Liver (tissue), 9 donors: Measurements from ENCODE around the gene COLEC12. TPM values are rescaled to one million over a fixed set of nuclear protein-coding genes. Genes with fewer than 3 reads are reported as not detected.

Experiments used
- DNase-seq: peaks from one replicate; pipeline ENCODE4 v3.0.0-alpha.2; 2017; ENCODE audit warnings: low spot score
- H3K27ac ChIP-seq, 2 donors: one replicate each; pipeline ENCODE4 v1.7.0; 2013; ENCODE audit warnings: inconsistent platforms in 2 of 2, low read length in 2 of 2, control low read depth in 1 of 2, low read depth in 1 of 2, mild to moderate bottlenecking in 1 of 2
- H3K27me3 ChIP-seq, 4 donors: one replicate each; pipeline versions ENCODE4 v1.6.1 to v1.7.0; 2013; ENCODE audit warnings: low read length in 3 of 4, inconsistent platforms in 1 of 4, mild to moderate bottlenecking in 1 of 4, moderate library complexity in 1 of 4; ENCODE audit not compliant: control insufficient read depth in 4 of 4, insufficient read depth in 4 of 4
- H3K36me3 ChIP-seq, 4 donors: one replicate each; pipeline versions ENCODE4 v1.6.1 to v1.7.0; 2013; ENCODE audit warnings: low read length in 3 of 4, mild to moderate bottlenecking in 3 of 4, low read depth in 1 of 4, moderate library complexity in 1 of 4; ENCODE audit not compliant: control insufficient read depth in 4 of 4, insufficient read depth in 3 of 4
- H3K4me1 ChIP-seq, 4 donors: one replicate each; pipeline versions ENCODE4 v1.6.1 to v1.7.0; 2013; ENCODE audit warnings: low read length in 3 of 4, mild to moderate bottlenecking in 3 of 4, moderate library complexity in 1 of 4; ENCODE audit not compliant: control insufficient read depth in 4 of 4, insufficient read depth in 4 of 4
- H3K4me3 ChIP-seq, 3 donors: one replicate each; pipeline versions ENCODE4 v1.6.1 to v1.7.0; 2013; ENCODE audit warnings: low read length in 3 of 3, control low read depth in 1 of 3, low read depth in 1 of 3, mild to moderate bottlenecking in 1 of 3
- H3K9ac ChIP-seq, 2 donors: one replicate each; pipeline ENCODE4 v1.7.0; 2013; ENCODE audit warnings: low read length in 2 of 2, mild to moderate bottlenecking in 2 of 2, moderate library complexity in 2 of 2, control low read depth in 1 of 2, low read depth in 1 of 2
- H3K9me3 ChIP-seq, 4 donors: one replicate each; pipeline versions ENCODE4 v1.6.1 to v1.7.0; 2013; ENCODE audit warnings: low read length in 3 of 4; ENCODE audit not compliant: control insufficient read depth in 4 of 4
- ATF3 ChIP-seq: IDR thresholded peaks from 2 replicates; pipeline ENCODE4 v1.6.1; 2016; ENCODE audit warnings: antibody characterized with exemption
- CTCF ChIP-seq: fragments of 150-350 bp; IDR thresholded peaks from 2 replicates; pipeline ENCODE4 v1.5.1; 2017; ENCODE audit warnings: improper control_type of control experiment, low read depth, low read length; ENCODE audit not compliant: missing input control
- EGR1 ChIP-seq, 2 donors: IDR thresholded peaks; 2 replicates each; pipeline ENCODE4 v1.6.1; 2016 to 2018; ENCODE audit warnings: antibody characterized with exemption in 2 of 2, low read depth in 2 of 2
- FOXA1 ChIP-seq: IDR thresholded peaks from 2 replicates; pipeline ENCODE4 v1.6.1; 2016; ENCODE audit warnings: antibody characterized with exemption
- FOXA2 ChIP-seq: IDR thresholded peaks from 2 replicates; pipeline ENCODE4 v1.6.1; 2016; ENCODE audit warnings: antibody characterized with exemption
- GABPA ChIP-seq, 2 donors: IDR thresholded peaks in 1 of 2; conservative IDR thresholded peaks in 1 of 2; 2 replicates each; pipeline ENCODE4 v1.6.1; 2016; ENCODE audit warnings: antibody characterized with exemption in 2 of 2, mild to moderate bottlenecking in 1 of 2, moderate library complexity in 1 of 2
- HNF4A ChIP-seq, 2 donors: conservative IDR thresholded peaks; 2 replicates each; pipeline ENCODE4 v1.6.1; 2016; ENCODE audit warnings: antibody characterized with exemption in 2 of 2, mild to moderate bottlenecking in 2 of 2
- HNF4G ChIP-seq: IDR thresholded peaks from 2 replicates; pipeline ENCODE4 v1.6.1; 2016; ENCODE audit warnings: antibody characterized with exemption
- JUND ChIP-seq, 2 donors: IDR thresholded peaks; 2 replicates each; pipeline ENCODE4 v1.6.1; 2016; ENCODE audit warnings: antibody characterized with exemption in 2 of 2
- MAX ChIP-seq: IDR thresholded peaks from 2 replicates; pipeline ENCODE4 v1.6.1; 2016; ENCODE audit warnings: antibody characterized with exemption
- NR2F2 ChIP-seq: IDR thresholded peaks from 2 replicates; pipeline ENCODE4 v1.6.1; 2016; ENCODE audit warnings: antibody characterized with exemption
- RAD21 ChIP-seq, 2 donors: IDR thresholded peaks; 2 replicates each; pipeline ENCODE4 v1.6.1; 2016; ENCODE audit warnings: antibody characterized with exemption in 2 of 2, mild to moderate bottlenecking in 2 of 2
- REST ChIP-seq: IDR thresholded peaks from 2 replicates; pipeline ENCODE4 v1.6.1; 2016; ENCODE audit warnings: antibody characterized with exemption, mild to moderate bottlenecking
- RXRA ChIP-seq, 2 donors: IDR thresholded peaks; 2 replicates each; pipeline ENCODE4 v1.6.1; 2017 to 2018; ENCODE audit warnings: antibody characterized with exemption in 2 of 2, mild to moderate bottlenecking in 1 of 2
- SP1 ChIP-seq: IDR thresholded peaks from 2 replicates; pipeline ENCODE4 v1.6.1; 2018; ENCODE audit warnings: antibody characterized with exemption, mild to moderate bottlenecking
- TAF1 ChIP-seq: conservative IDR thresholded peaks from 2 replicates; pipeline ENCODE4 v1.6.1; 2016; ENCODE audit warnings: antibody characterized with exemption, mild to moderate bottlenecking
- YY1 ChIP-seq: IDR thresholded peaks from 2 replicates; pipeline ENCODE4 v1.6.1; 2016; ENCODE audit warnings: antibody characterized with exemption, mild to moderate bottlenecking
- ZBTB33 ChIP-seq: IDR thresholded peaks from 2 replicates; pipeline ENCODE4 v1.6.1; 2016; ENCODE audit warnings: antibody characterized with exemption
- WGBS: extraction: QIAGEN DNeasy Blood & Tissue Kit; methylation state at CpG from one replicate; pipeline ENCODE4 v1.1.7; 2013; 5-methylcytosine and 5-hydroxymethylcytosine counted together
- polyA plus RNA-seq, 2 donors: library from polyadenylated mRNA; stranded (reverse) in 1 of 2; unstranded in 1 of 2; fragments of 200-250 nt in 1 of 2; fragments of >200 nt in 1 of 2; fragmentation: Nextera tagmentation in 1 of 2; extraction: Ambion mirVana in 1 of 2; gene quantifications; one replicate each; pipeline versions ENCODE4 v1.2.1 to v1.2.3, GENCODE V29; 2013 to 2015
- total RNA-seq, 2 donors: library from RNA; depleted of rRNA; stranded (reverse); fragments of >200 nt; gene quantifications; one replicate each; pipeline ENCODE4 v1.2.3, GENCODE V29; 2014
- donor health status: healthy.
- donor health status: healthy.
- donor health status: healthy.
- donor health status: healthy.
- donor health status: healthy.

The COLEC12 gene
- total and polyA plus RNA-seq, 4 donors: 0.03 to 1.6 (median 0.28) TPM

- no peak for DNase-seq
- no peak overlapping the region for H3K9ac ChIP-seq
- H3K27me3 ChIP-seq: no peaks in the 10 kb centered on the region
- no peaks in the 10 kb centered on the region for H3K36me3 ChIP-seq
- H3K4me3 ChIP-seq: no peak overlapping the region
- no peak overlapping the region for H3K27ac ChIP-seq
- 86% methylated on average over 8 of the region's 8 CpGs for WGBS
- TF ChIP-seq RAD21 (IDR thresholded peaks at IDR 0.05): no peak
- TF ChIP-seq FOXA1: no peak
- TF ChIP-seq YY1: no peak
- TF ChIP-seq HNF4G: no peak
- no peak for TF ChIP-seq EGR1 (IDR thresholded peaks at IDR 0.05; ENCODE audit: low read depth in 2 of 2)
- no peak for TF ChIP-seq REST
- no peak for TF ChIP-seq ATF3
- no peak for TF ChIP-seq SP1
- no peak for TF ChIP-seq GABPA (IDR thresholded peaks at IDR 0.05 in 1 of 2, conservative IDR thresholded peaks at IDR 0.05 in 1 of 2)
- no peak for TF ChIP-seq HNF4A (conservative IDR thresholded peaks at IDR 0.05)
- no peak for TF ChIP-seq FOXA2
- no peak for TF ChIP-seq TAF1
- no peak for TF ChIP-seq JUND (IDR thresholded peaks at IDR 0.05)
- TF ChIP-seq ZBTB33: no peak
- no peak for TF ChIP-seq MAX
- H3K4me1 ChIP-seq: no peaks in the 10 kb centered on the region
- H3K9me3 ChIP-seq: no peaks in the 10 kb centered on the region
These were observed 184.1 kb downstream of the COLEC12 start for GRCh38 chr18:316393-316792.

- Histone ChIP-seq H3K4me3 (no peak overlapping the region), H3K4me1 (no peaks in the 10 kb centered on the region), H3K27me3 (peaks cover 0 to under 1% (median 0%) of the 10 kb centered on the region in 4 donors), H3K9ac (no peak overlapping the region), H3K36me3 (no peaks in the 10 kb centered on the region), H3K27ac (no peak overlapping the region), H3K9me3 (no peaks in the 10 kb centered on the region)
- no peak for DNase-seq
- TF ChIP-seq RXRA (IDR thresholded peaks at IDR 0.05): no peak
- TF ChIP-seq HNF4G: no peak
- no peak for TF ChIP-seq EGR1 (IDR thresholded peaks at IDR 0.05; ENCODE audit: low read depth in 2 of 2)
- TF ChIP-seq FOXA2: no peak
- TF ChIP-seq ATF3: no peak
- TF ChIP-seq YY1: no peak
- no peak for TF ChIP-seq TAF1
- TF ChIP-seq HNF4A (conservative IDR thresholded peaks at IDR 0.05): no peak
- TF ChIP-seq SP1: no peak
- TF ChIP-seq CTCF: no peak
- no peak for TF ChIP-seq NR2F2
- TF ChIP-seq FOXA1: no peak
- no peak for TF ChIP-seq GABPA (IDR thresholded peaks at IDR 0.05 in 1 of 2, conservative IDR thresholded peaks at IDR 0.05 in 1 of 2)
- no peak for TF ChIP-seq JUND (IDR thresholded peaks at IDR 0.05)
- TF ChIP-seq RAD21 (IDR thresholded peaks at IDR 0.05): no peak
- TF ChIP-seq ZBTB33: no peak
- no peak for TF ChIP-seq MAX
These were observed 186.6 kb downstream of the COLEC12 start for GRCh38 chr18:313931-314330.
